SK-N-SH (cell line): ENCODE results near the gene UBN2. TPM values are rescaled to one million over a fixed set of nuclear protein-coding genes. Genes with fewer than 3 reads are reported as not detected.

ENCODE experiments used
- CTCF ChIA-PET: fragments of 300-600, 350-600 bp; formaldehyde crosslinking; extraction: SDS; loops from one replicate; lab custom pipeline; 2021; lab: Yijun Ruan, JAX
- POLR2A ChIA-PET: fragments of 350-600 bp; sonication (Branson Sonifier 250); formaldehyde crosslinking; extraction: SDS; loops from one replicate; lab custom pipeline; 2020; ENCODE audit warnings: antibody characterized with exemption, inconsistent platforms; lab: Yijun Ruan, JAX
- DNase-seq: peaks from one replicate; pipeline ENCODE4 v3.0.0; 2012
- H2AFZ ChIP-seq: fragments of 200-600 bp; sonication (generic); 2 replicates; pipeline ENCODE4 v1.8.1; 2016; ENCODE audit warnings: antibody characterized with exemption, mild to moderate bottlenecking, low read depth
- H3F3A ChIP-seq: fragments of 200-600 bp; sonication (generic); replicated peaks from 2 replicates; pipeline ENCODE3; 2016; ENCODE audit warnings: antibody characterized with exemption, mild to moderate bottlenecking; ENCODE audit not compliant: insufficient read depth
- H3K27ac ChIP-seq, 2 experiments: fragments of 200-500 bp in 1 of 2; fragments of 200-600 bp in 1 of 2; sonication (Bioruptor generic) in 1 of 2; sonication (generic), shearing (Covaris generic) in 1 of 2; 2 replicates each; pipeline versions ENCODE4 v1.5.1 to v1.6.1; 2014 to 2016; ENCODE audit warnings: low read depth in 2 of 2, inconsistent platforms in 1 of 2, low read length in 1 of 2, mild to moderate bottlenecking in 1 of 2, mixed read lengths in 1 of 2
- H3K27me3 ChIP-seq: fragments of 200-600 bp; sonication (generic), shearing (Covaris generic); 2 replicates; pipeline ENCODE4 v1.6.1; 2016; ENCODE audit warnings: mixed run types; ENCODE audit not compliant: insufficient read depth
- H3K36me3 ChIP-seq, 2 experiments: fragments of 200-500 bp in 1 of 2; fragments of 200-600 bp in 1 of 2; sonication (Bioruptor generic) in 1 of 2; sonication (generic) in 1 of 2; replicated peaks in 1 of 2; 2 replicates each; pipeline versions ENCODE3 to v1.5.1; 2014 to 2016; ENCODE audit warnings: low read length in 1 of 2, mild to moderate bottlenecking in 1 of 2; ENCODE audit not compliant: insufficient read depth in 2 of 2, control insufficient read depth in 1 of 2
- H3K4me1 ChIP-seq, 2 experiments: fragments of 200-500 bp in 1 of 2; fragments of 200-600 bp in 1 of 2; sonication (Bioruptor generic) in 1 of 2; sonication (generic), shearing (Covaris generic) in 1 of 2; 2 replicates each; pipeline versions ENCODE4 v1.5.1 to v1.6.1; 2014 to 2016; ENCODE audit warnings: low read depth in 1 of 2, low read length in 1 of 2, mixed run types in 1 of 2; ENCODE audit not compliant: insufficient read depth in 2 of 2, control insufficient read depth in 1 of 2
- H3K4me2 ChIP-seq: fragments of 200-600 bp; sonication (generic), shearing (Covaris generic); 2 replicates; pipeline ENCODE4 v1.6.1; 2017; ENCODE audit warnings: mixed run types
- H3K4me3 ChIP-seq, 2 experiments: fragments of 200-500 bp in 1 of 2; fragments of 200-600 bp in 1 of 2; sonication (Bioruptor generic) in 1 of 2; sonication (generic), shearing (Covaris generic) in 1 of 2; 2 replicates each; pipeline versions ENCODE4 v1.5.1 to v1.8.1; 2014 to 2016; ENCODE audit warnings: low read depth in 2 of 2, inconsistent platforms in 1 of 2, low read length in 1 of 2, mild to moderate bottlenecking in 1 of 2, mixed read lengths in 1 of 2, moderate library complexity in 1 of 2
- H3K79me2 ChIP-seq: fragments of 200-600 bp; sonication (generic); 2 replicates; pipeline ENCODE4 v1.8.1; 2017; ENCODE audit warnings: mild to moderate bottlenecking; ENCODE audit not compliant: insufficient read depth
- H3K9ac ChIP-seq: fragments of 200-600 bp; sonication (generic); 2 replicates; pipeline ENCODE4 v1.6.1; 2017; ENCODE audit warnings: mixed run types
- H3K9me2 ChIP-seq: fragments of 200-600 bp; sonication (generic); 2 replicates; pipeline ENCODE4 v1.6.1; 2017; ENCODE audit warnings: mixed run types
- H3K9me3 ChIP-seq: fragments of 200-600 bp; sonication (generic); 2 replicates; pipeline ENCODE4 v1.6.1; 2017; ENCODE audit warnings: mixed run types, mild to moderate bottlenecking, moderate library complexity
- H4K20me1 ChIP-seq: fragments of 200-600 bp; sonication (generic); 2 replicates; pipeline ENCODE4 v1.6.1; 2017; ENCODE audit warnings: mild to moderate bottlenecking, mixed run types; ENCODE audit not compliant: insufficient read depth
- EP300 ChIP-seq, 2 experiments: IDR thresholded peaks; 2 replicates each; pipeline versions ENCODE4 v1.4.0 to v1.6.1; 2012; ENCODE audit warnings: borderline replicate concordance in 1 of 2, low read depth in 1 of 2, low read length in 1 of 2
- EZH2phosphoT487 ChIP-seq: fragments of 200-600 bp; sonication (generic); IDR thresholded peaks from 2 replicates; pipeline ENCODE4 v1.6.1; 2017; ENCODE audit warnings: low read depth, mixed run types, mild to moderate bottlenecking, antibody characterized with exemption, moderate library complexity, borderline replicate concordance
- FOSL2 ChIP-seq: IDR thresholded peaks from 2 replicates; pipeline ENCODE4 v1.4.0; 2012; ENCODE audit warnings: low read depth, mild to moderate bottlenecking, moderate library complexity, borderline replicate concordance
- JUND ChIP-seq: IDR thresholded peaks from 2 replicates; pipeline ENCODE4 v1.4.0; 2012
- MXI1 ChIP-seq: IDR thresholded peaks from 2 replicates; pipeline ENCODE4 v1.6.1; 2012; ENCODE audit warnings: mild to moderate bottlenecking, low read depth, low read length, improper control_type of control experiment
- NRF1 ChIP-seq: IDR thresholded peaks from 2 replicates; pipeline ENCODE4 v1.6.1; 2012; ENCODE audit warnings: low read depth, mild to moderate bottlenecking, low read length
- RAD21 ChIP-seq: IDR thresholded peaks from 2 replicates; pipeline ENCODE4 v1.6.1; 2012; ENCODE audit warnings: mild to moderate bottlenecking, low read length
- RCOR1 ChIP-seq: fragments of 150-350 bp; IDR thresholded peaks from 2 replicates; pipeline ENCODE4 v1.6.1; 2017; ENCODE audit warnings: antibody characterized with exemption, low read length
- RFX5 ChIP-seq: IDR thresholded peaks from 2 replicates; pipeline ENCODE4 v1.6.1; 2012; ENCODE audit warnings: mild to moderate bottlenecking, improper control_type of control experiment, low read length
- RXRA ChIP-seq: IDR thresholded peaks from 2 replicates; pipeline ENCODE4 v1.4.0; 2012; ENCODE audit warnings: low read depth, mild to moderate bottlenecking, borderline replicate concordance
- SIN3A ChIP-seq: IDR thresholded peaks from 2 replicates; pipeline ENCODE4 v1.6.1; 2012; ENCODE audit warnings: low read depth, mild to moderate bottlenecking, low read length, moderate library complexity, borderline replicate concordance
- TAF1 ChIP-seq: IDR thresholded peaks from 2 replicates; pipeline ENCODE4 v1.6.1; 2012; ENCODE audit warnings: low read depth, mild to moderate bottlenecking, low read length, moderate library complexity, borderline replicate concordance
- TCF12 ChIP-seq: IDR thresholded peaks from 2 replicates; pipeline ENCODE4 v1.4.0; 2012
- TEAD4 ChIP-seq: IDR thresholded peaks from 2 replicates; pipeline ENCODE4 v1.4.0; 2012; ENCODE audit warnings: mild to moderate bottlenecking, borderline replicate concordance; ENCODE audit not compliant: insufficient read depth
- YY1 ChIP-seq: IDR thresholded peaks from 2 replicates; pipeline ENCODE4 v1.4.0; 2012; ENCODE audit warnings: low read depth, mild to moderate bottlenecking
- WGBS: methylation state at CpG from one replicate; pipeline ENCODE4 v1.1.6; 2017; ENCODE audit warnings: low lambda C conversion rate; 5-methylcytosine and 5-hydroxymethylcytosine counted together
- polyA plus RNA-seq, 3 experiments: library from polyadenylated mRNA; depleted of rRNA; stranded (reverse); fragments of >200 nt; gene quantifications; 2 replicates each; pipeline ENCODE4 v1.2.3, GENCODE V29; 2012
- TF ChIP-seq, protein P1 (sequence below): fragments of 150-350 bp; IDR thresholded peaks from 2 replicates; pipeline ENCODE4 v1.6.1; 2017; ENCODE audit warnings: antibody characterized with exemption, low read length, low read depth, borderline replicate concordance
- TF ChIP-seq, protein P2 (sequence below): IDR thresholded peaks from 2 replicates; pipeline ENCODE4; 2012
- TF ChIP-seq, protein P3 (sequence below): fragments of 200-600 bp; sonication (generic); IDR thresholded peaks from 2 replicates; pipeline ENCODE4 v1.6.1; 2017; ENCODE audit warnings: antibody characterized with exemption, mild to moderate bottlenecking, moderate library complexity
- TF ChIP-seq, protein P4 (sequence below): IDR thresholded peaks from 2 replicates; pipeline ENCODE4 v1.6.1; 2012; ENCODE audit warnings: mild to moderate bottlenecking, low read depth, low read length, moderate library complexity

Gene UBN2
- polyA plus RNA-seq, 1 of the 3 experiments (the other 2 are of a cell fraction), result 2.0 TPM

DNA sequence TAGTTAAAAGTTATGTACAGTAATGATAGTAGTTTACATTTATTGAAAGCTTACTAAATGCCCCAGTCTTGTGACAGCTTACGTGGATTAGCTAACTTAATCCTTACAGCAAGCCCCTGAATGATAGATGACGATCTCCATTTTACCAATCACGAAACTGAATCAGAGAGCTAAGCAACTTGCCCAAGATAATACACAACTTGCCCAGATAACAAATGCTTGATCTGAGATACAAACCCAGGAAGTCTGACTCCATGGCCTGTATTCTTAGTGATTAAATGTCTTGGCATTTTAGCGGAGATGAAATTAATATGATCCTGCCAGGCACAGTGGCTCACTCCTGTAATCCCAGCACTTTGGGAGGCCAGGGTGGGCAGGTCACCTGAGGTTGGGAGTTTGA is 63.2 kb downstream of the UBN2 start:
- Histone ChIP-seq H3F3A (no peaks in the 10 kb centered on the region), H3K9ac (no peak overlapping the region), H3K27ac (no peak overlapping the region), H3K9me2 (no peaks in the 10 kb centered on the region), H3K4me1 (no peaks in the 10 kb centered on the region), H3K9me3 (no peaks in the 10 kb centered on the region), H3K4me3 (no peak overlapping the region), H3K4me2 (no peak overlapping the region), H2AFZ (no peak overlapping the region), H4K20me1 (no peaks in the 10 kb centered on the region), H3K79me2 (no peaks in the 10 kb centered on the region; the same call in 1 of the 2 replicates), H3K27me3 (no peaks in the 10 kb centered on the region), H3K36me3 (peaks cover 29 to 42% of the 10 kb centered on the region in 2 experiments)
- CTCF ChIA-PET, result no interaction called here
- no peak for DNase-seq
- POLR2A ChIA-PET, result no interaction called here
- TF ChIP-seq SIN3A, result no peak
- no peak for TF ChIP-seq RAD21
- no peak for TF ChIP-seq TEAD4
- no peak for TF ChIP-seq TAF1
- TF ChIP-seq YY1, result no peak
- no peak for TF ChIP-seq FOSL2
- TF ChIP-seq, protein P1, sequence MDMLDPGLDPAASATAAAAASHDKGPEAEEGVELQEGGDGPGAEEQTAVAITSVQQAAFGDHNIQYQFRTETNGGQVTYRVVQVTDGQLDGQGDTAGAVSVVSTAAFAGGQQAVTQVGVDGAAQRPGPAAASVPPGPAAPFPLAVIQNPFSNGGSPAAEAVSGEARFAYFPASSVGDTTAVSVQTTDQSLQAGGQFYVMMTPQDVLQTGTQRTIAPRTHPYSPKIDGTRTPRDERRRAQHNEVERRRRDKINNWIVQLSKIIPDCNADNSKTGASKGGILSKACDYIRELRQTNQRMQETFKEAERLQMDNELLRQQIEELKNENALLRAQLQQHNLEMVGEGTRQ, result no peak
- no peak for TF ChIP-seq EZH2phosphoT487
- no peak for TF ChIP-seq RFX5
- TF ChIP-seq NRF1, result no peak
- TF ChIP-seq EP300 (IDR thresholded peaks at IDR 0.05; ENCODE audit: borderline replicate concordance in 1 of 2, low read depth in 1 of 2, low read length in 1 of 2), result no peak
- TF ChIP-seq, protein P2, sequence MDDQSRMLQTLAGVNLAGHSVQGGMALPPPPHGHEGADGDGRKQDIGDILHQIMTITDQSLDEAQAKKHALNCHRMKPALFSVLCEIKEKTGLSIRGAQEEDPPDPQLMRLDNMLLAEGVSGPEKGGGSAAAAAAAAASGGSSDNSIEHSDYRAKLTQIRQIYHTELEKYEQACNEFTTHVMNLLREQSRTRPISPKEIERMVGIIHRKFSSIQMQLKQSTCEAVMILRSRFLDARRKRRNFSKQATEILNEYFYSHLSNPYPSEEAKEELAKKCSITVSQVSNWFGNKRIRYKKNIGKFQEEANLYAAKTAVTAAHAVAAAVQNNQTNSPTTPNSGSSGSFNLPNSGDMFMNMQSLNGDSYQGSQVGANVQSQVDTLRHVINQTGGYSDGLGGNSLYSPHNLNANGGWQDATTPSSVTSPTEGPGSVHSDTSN, result no peak
- 94% methylated on average over 4 of the region's 4 CpGs for WGBS

DNA sequence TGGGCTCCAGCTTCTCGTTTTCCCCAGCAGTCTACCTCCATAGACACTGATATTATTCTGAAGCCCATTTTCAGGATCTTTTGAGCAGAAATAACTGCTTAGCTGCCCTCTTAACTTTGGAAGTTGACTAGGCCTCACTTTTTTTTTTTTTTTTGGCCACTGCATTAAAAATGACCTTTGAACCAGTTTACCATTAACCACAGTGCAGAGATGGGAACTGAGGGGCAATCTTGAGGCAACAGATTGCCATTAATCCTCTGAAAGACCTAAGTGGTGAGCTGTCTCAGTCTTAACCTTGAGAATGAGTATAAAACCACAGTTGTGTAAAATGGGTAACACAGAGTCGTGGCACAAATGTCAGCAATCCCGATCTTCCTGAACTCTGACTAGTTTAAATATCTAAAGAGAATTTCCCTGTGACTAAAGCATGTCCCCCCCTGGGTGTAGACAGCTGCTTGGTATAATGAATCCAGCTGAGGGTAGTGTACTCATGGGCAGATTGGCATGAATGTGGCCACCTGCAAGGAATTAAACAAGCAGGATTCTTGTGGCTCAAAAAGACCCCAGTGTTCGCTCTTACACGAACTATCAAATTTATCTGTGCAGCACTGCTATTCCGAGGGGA is 64.0 kb downstream of the UBN2 start:
- Histone ChIP-seq H3K9me2 (no peaks in the 10 kb centered on the region), H3K9ac (no peak overlapping the region), H3F3A (peaks cover under 1% of the 10 kb centered on the region), H3K4me1 (no peaks in the 10 kb centered on the region; a peak in 2 of 4 replicates), H3K36me3 (peaks cover 37 to 51% of the 10 kb centered on the region in 2 experiments), H3K4me2 (no peak overlapping the region), H4K20me1 (no peaks in the 10 kb centered on the region), H2AFZ (no peak overlapping the region), H3K27me3 (no peaks in the 10 kb centered on the region), H3K4me3 (no peak overlapping the region), H3K9me3 (no peaks in the 10 kb centered on the region), H3K79me2 (no peaks in the 10 kb centered on the region; the same call in 1 of the 2 replicates), H3K27ac (no peak overlapping the region)
- no peak for DNase-seq
- POLR2A ChIA-PET, result interaction anchor here (0.6 kb wide), 1 partner anchor 984 kb away, joined by 3 read pairs; no protein-coding TSS in a partner anchor
- CTCF ChIA-PET, result no interaction called here
- WGBS, result 98% methylated on average over 6 of the region's 6 CpGs
- TF ChIP-seq MXI1 (no peak), YY1 (no peak), JUND (no peak), RXRA (no peak), SIN3A (no peak), RCOR1 (no peak), EZH2phosphoT487 (no peak), TCF12 (no peak)
- TF ChIP-seq, protein P3, sequence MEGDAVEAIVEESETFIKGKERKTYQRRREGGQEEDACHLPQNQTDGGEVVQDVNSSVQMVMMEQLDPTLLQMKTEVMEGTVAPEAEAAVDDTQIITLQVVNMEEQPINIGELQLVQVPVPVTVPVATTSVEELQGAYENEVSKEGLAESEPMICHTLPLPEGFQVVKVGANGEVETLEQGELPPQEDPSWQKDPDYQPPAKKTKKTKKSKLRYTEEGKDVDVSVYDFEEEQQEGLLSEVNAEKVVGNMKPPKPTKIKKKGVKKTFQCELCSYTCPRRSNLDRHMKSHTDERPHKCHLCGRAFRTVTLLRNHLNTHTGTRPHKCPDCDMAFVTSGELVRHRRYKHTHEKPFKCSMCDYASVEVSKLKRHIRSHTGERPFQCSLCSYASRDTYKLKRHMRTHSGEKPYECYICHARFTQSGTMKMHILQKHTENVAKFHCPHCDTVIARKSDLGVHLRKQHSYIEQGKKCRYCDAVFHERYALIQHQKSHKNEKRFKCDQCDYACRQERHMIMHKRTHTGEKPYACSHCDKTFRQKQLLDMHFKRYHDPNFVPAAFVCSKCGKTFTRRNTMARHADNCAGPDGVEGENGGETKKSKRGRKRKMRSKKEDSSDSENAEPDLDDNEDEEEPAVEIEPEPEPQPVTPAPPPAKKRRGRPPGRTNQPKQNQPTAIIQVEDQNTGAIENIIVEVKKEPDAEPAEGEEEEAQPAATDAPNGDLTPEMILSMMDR, result no peak
- TF ChIP-seq, protein P2, result no peak
- TF ChIP-seq, protein P4, sequence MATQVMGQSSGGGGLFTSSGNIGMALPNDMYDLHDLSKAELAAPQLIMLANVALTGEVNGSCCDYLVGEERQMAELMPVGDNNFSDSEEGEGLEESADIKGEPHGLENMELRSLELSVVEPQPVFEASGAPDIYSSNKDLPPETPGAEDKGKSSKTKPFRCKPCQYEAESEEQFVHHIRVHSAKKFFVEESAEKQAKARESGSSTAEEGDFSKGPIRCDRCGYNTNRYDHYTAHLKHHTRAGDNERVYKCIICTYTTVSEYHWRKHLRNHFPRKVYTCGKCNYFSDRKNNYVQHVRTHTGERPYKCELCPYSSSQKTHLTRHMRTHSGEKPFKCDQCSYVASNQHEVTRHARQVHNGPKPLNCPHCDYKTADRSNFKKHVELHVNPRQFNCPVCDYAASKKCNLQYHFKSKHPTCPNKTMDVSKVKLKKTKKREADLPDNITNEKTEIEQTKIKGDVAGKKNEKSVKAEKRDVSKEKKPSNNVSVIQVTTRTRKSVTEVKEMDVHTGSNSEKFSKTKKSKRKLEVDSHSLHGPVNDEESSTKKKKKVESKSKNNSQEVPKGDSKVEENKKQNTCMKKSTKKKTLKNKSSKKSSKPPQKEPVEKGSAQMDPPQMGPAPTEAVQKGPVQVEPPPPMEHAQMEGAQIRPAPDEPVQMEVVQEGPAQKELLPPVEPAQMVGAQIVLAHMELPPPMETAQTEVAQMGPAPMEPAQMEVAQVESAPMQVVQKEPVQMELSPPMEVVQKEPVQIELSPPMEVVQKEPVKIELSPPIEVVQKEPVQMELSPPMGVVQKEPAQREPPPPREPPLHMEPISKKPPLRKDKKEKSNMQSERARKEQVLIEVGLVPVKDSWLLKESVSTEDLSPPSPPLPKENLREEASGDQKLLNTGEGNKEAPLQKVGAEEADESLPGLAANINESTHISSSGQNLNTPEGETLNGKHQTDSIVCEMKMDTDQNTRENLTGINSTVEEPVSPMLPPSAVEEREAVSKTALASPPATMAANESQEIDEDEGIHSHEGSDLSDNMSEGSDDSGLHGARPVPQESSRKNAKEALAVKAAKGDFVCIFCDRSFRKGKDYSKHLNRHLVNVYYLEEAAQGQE, result no peak
